IMR-90 (cell line): ENCODE data around the gene ZMIZ2. TPM values are rescaled to one million over a fixed set of nuclear protein-coding genes. Genes with fewer than 3 reads are reported as not detected.

ENCODE experiments used
- ATAC-seq: fragments of 200-7000 bp; cut with Tn5 transposase; 2 replicates; pipeline ENCODE4 v1.9.1; 2020; ENCODE audit warnings: low read depth, mild to moderate bottlenecking, moderate library complexity
- BruUV-seq: library from RNA; stranded (reverse); fragments of 400-500 nt; replicated peaks from 2 replicates; lab custom pipeline; 2021; lab: Mats Ljungman, UMichigan
- CTCF ChIA-PET: fragments of 300-600 bp; formaldehyde crosslinking; extraction: SDS; loops from one replicate; lab custom pipeline; 2021; ENCODE audit warnings: antibody characterized with exemption; lab: Yijun Ruan, JAX
- POLR2A ChIA-PET: fragments of 300-600 bp; sonication (Branson Sonifier 250); formaldehyde crosslinking; loops from one replicate; lab custom pipeline; 2022; ENCODE audit warnings: antibody characterized with exemption; ENCODE audit not compliant: unreplicated experiment; lab: Charles Lee
- DNase-seq: peaks from one replicate; pipeline ENCODE4 v3.0.0; 2013
- H2AFZ ChIP-seq: replicated peaks from 2 replicates; pipeline ENCODE3; 2013; ENCODE audit warnings: low read length, mild to moderate bottlenecking; ENCODE audit not compliant: poor library complexity
- H2AK5ac ChIP-seq: 2 replicates; pipeline ENCODE4 v1.6.1; 2013; ENCODE audit warnings: low read depth, low read length, inconsistent platforms
- H2AK9ac ChIP-seq: replicated peaks from 2 replicates; pipeline ENCODE3; 2013; ENCODE audit warnings: mild to moderate bottlenecking, low read depth, low read length, moderate library complexity; ENCODE audit not compliant: poor library complexity
- H2BK120ac ChIP-seq: 2 replicates; pipeline ENCODE4 v1.6.1; 2013; ENCODE audit warnings: low read depth, low read length, inconsistent platforms
- H2BK15ac ChIP-seq: 3 replicates; pipeline ENCODE4 v1.6.1; 2013; ENCODE audit warnings: low read depth, low read length, inconsistent platforms
- H2BK20ac ChIP-seq: 2 replicates; pipeline ENCODE4 v1.6.1; 2013; ENCODE audit warnings: low read depth, mild to moderate bottlenecking, inconsistent platforms, low read length, moderate library complexity
- H2BK5ac ChIP-seq: 2 replicates; pipeline ENCODE4 v1.6.1; 2013; ENCODE audit warnings: mild to moderate bottlenecking, low read depth, low read length, inconsistent platforms; ENCODE audit not compliant: poor library complexity, severe bottlenecking
- H3K14ac ChIP-seq: replicated peaks from 2 replicates; pipeline ENCODE4 v1.6.1; 2013; ENCODE audit warnings: low read depth, low read length, inconsistent platforms
- H3K18ac ChIP-seq: 2 replicates; pipeline ENCODE4 v1.6.1; 2013; ENCODE audit warnings: low read depth, low read length, control low read depth
- H3K23ac ChIP-seq: 2 replicates; pipeline ENCODE4 v1.6.1; 2013; ENCODE audit warnings: low read depth, low read length, inconsistent platforms
- H3K27ac ChIP-seq: 2 replicates; pipeline ENCODE4 v1.5.1; 2013; ENCODE audit warnings: mild to moderate bottlenecking, control low read depth, low read length; ENCODE audit not compliant: insufficient read depth
- H3K27me3 ChIP-seq: 2 replicates; pipeline ENCODE4 v1.6.1; 2013; ENCODE audit warnings: low read length; ENCODE audit not compliant: control insufficient read depth, insufficient read depth
- H3K36me3 ChIP-seq: 2 replicates; pipeline ENCODE4 v1.6.1; 2013; ENCODE audit warnings: low read length, mixed read lengths; ENCODE audit not compliant: control insufficient read depth, insufficient read depth
- H3K4ac ChIP-seq: 2 replicates; pipeline ENCODE4 v1.6.1; 2013; ENCODE audit warnings: low read depth, low read length, inconsistent platforms
- H3K4me1 ChIP-seq: 2 replicates; pipeline ENCODE4 v1.6.1; 2013; ENCODE audit warnings: low read length, mixed read lengths; ENCODE audit not compliant: control insufficient read depth, insufficient read depth
- H3K4me2 ChIP-seq: 2 replicates; pipeline ENCODE4 v1.6.1; 2013; ENCODE audit warnings: low read depth, mild to moderate bottlenecking, control low read depth, low read length, moderate library complexity
- H3K4me3 ChIP-seq: 2 replicates; pipeline ENCODE4 v1.5.1; 2013; ENCODE audit warnings: low read depth, mild to moderate bottlenecking, control low read depth, low read length, moderate library complexity; ENCODE audit not compliant: insufficient read depth
- H3K56ac ChIP-seq: 2 replicates; pipeline ENCODE4 v1.6.1; 2013; ENCODE audit warnings: low read length, inconsistent platforms; ENCODE audit not compliant: insufficient read depth; ENCODE audit errors: extremely low read depth
- H3K79me1 ChIP-seq, 2 experiments: 2 replicates each; pipeline ENCODE4 v1.6.1; 2013; ENCODE audit warnings: low read length in 2 of 2, inconsistent platforms in 1 of 2, low read depth in 1 of 2
- H3K9ac ChIP-seq: 2 replicates; pipeline ENCODE4 v1.6.1; 2013; ENCODE audit warnings: low read depth, low read length, control low read depth
- H3K9me1 ChIP-seq: 2 replicates; pipeline ENCODE4 v1.6.1; 2013; ENCODE audit warnings: low read length, inconsistent platforms; ENCODE audit not compliant: insufficient read depth
- H3K9me3 ChIP-seq: 2 replicates; pipeline ENCODE4 v1.6.1; 2013; ENCODE audit warnings: low read length; ENCODE audit not compliant: control insufficient read depth, insufficient read depth
- H4K20me1 ChIP-seq: 2 replicates; pipeline ENCODE4 v1.6.1; 2013; ENCODE audit warnings: low read length, inconsistent platforms; ENCODE audit not compliant: insufficient read depth
- H4K5ac ChIP-seq: 2 replicates; pipeline ENCODE4 v1.6.1; 2013; ENCODE audit warnings: mild to moderate bottlenecking, low read depth, low read length, control low read depth
- H4K8ac ChIP-seq, 2 experiments: 2 replicates each; pipeline ENCODE4 v1.6.1; 2013; ENCODE audit warnings: low read depth in 2 of 2, low read length in 2 of 2, control low read depth in 1 of 2, inconsistent platforms in 1 of 2
- H4K91ac ChIP-seq: 2 replicates; pipeline ENCODE4 v1.6.1; 2013; ENCODE audit warnings: low read depth, low read length, inconsistent platforms; ENCODE audit not compliant: insufficient read depth
- BHLHE40 ChIP-seq: fragments of 150-350 bp; IDR thresholded peaks from 2 replicates; pipeline ENCODE4 v1.6.1; 2016; ENCODE audit warnings: mild to moderate bottlenecking, low read depth, low read length
- CEBPB ChIP-seq: IDR thresholded peaks from 2 replicates; pipeline ENCODE4 v1.6.1; 2012; ENCODE audit warnings: low read depth, low read length, improper control_type of control experiment
- FOS ChIP-seq: fragments of 150-350 bp; IDR thresholded peaks from 2 replicates; pipeline ENCODE4 v1.6.1; 2016; ENCODE audit warnings: low read depth, low read length
- MAFK ChIP-seq: IDR thresholded peaks from 2 replicates; pipeline ENCODE4 v1.6.1; 2012; ENCODE audit warnings: low read depth, low read length, improper control_type of control experiment
- POLR2A ChIP-seq: IDR thresholded peaks from 2 replicates; pipeline ENCODE4 v1.6.1; 2012; ENCODE audit warnings: mild to moderate bottlenecking, low read depth, low read length
- WGBS, 2 experiments: methylation state at CpG; one replicate each; pipeline versions ENCODE4 v1.1.5 to v1.1.7; 2013; ENCODE audit warnings: missing lambda C conversion rate in 2 of 2; ENCODE audit not compliant: insufficient read length in 1 of 2; ENCODE audit errors: extremely low coverage in 2 of 2; 5-methylcytosine and 5-hydroxymethylcytosine counted together
- dilution Hi-C: fragments of 300-500 bp; cut with HindIII; formaldehyde crosslinking; loops from one replicate; pipeline ENCODE4 v1.14.3; 2018; ENCODE audit warnings: low sequenced_read_pairs; ENCODE audit not compliant: unreplicated experiment
- in situ Hi-C: fragments of 300-500 bp; cut with MboI; formaldehyde crosslinking; loops from 3 replicates; pipeline ENCODE4 v1.14.3; 2019; ENCODE audit warnings: low sequenced_read_pairs, inconsistent platforms, mixed read lengths
- intact Hi-C: fragments of 100-400 bp; cut with micrococcal nuclease; formaldehyde crosslinking; loops from 2 replicates; pipeline ENCODE4 v1.10.0; 2022
- polyA plus RNA-seq, 3 experiments: library from polyadenylated mRNA; depleted of rRNA; stranded (reverse); fragments of >200 nt; gene quantifications; 2 replicates each; pipeline ENCODE4 v1.2.3, GENCODE V29; 2012; ENCODE audit warnings: low replicate concordance in 1 of 3
- total RNA-seq: library from RNA; depleted of rRNA; stranded (reverse); fragments of >200 nt; gene quantifications from 2 replicates; pipeline ENCODE4 v1.2.3, GENCODE V29; 2012

The ZMIZ2 gene
- total and polyA plus RNA-seq, 2 of the 4 experiments (the other 2 are of a cell fraction), result 3.0 to 24.0 TPM

DNA sequence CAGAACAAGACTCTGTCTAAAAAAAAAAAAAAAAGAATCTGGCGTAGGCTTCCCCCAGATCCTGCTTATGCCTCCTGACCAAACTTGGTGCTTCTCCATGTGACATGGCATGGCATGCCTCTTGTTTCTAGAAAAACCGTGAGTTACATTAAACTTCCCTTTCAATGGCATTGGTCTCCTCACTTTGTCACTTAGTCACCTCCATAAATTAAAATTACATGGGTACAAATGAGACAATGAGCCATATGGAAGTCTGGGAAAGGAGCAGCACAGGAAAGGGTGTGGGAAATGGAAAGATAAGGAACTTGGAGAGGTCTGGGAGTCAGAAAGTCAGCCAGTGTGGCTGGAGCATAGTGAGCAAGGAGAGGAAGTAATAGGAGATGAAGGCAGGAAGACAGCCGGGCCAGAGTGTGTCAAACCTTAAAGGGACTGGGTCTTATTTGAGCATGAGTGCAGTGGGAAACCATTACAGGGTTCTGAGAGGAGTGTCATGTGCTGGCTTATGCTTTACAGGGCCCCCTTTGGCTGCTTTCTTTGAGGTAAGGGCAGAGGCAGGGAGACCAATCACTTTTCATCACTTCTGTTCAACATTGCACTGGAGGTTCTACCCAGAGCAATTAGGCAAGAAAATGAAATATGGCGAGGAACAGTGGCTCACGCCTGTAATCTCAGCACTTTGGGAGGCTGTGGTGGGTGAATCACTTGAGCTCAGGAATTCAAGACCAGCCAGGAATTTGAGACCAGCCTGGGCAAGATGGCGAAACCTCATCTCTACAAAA, 21.3 kb upstream of the ZMIZ2 start:
- H3K4ac ChIP-seq, result peak overlapping the region; percentile 80
- intact Hi-C loops (no loop called here), in situ Hi-C loops (no loop called here), dilution Hi-C loops (no loop called here)
- peak overlapping the region; percentile 70; the same call in 1 of the 2 replicates for H2AK5ac ChIP-seq
- peaks cover 4% of the 10 kb centered on the region; the same call in 1 of the 2 replicates for H3K4me1 ChIP-seq
- peak overlapping the region; percentile 14; the same call in 1 of the 2 replicates for H3K56ac ChIP-seq
- WGBS, 2 experiments, result 40% methylated on average over 2 of the region's 6 CpGs; no CpG with 5 or more reads in 1 of the 2 experiments
- peak; percentile 90 for ATAC-seq
- no peaks in the 10 kb centered on the region for H4K20me1 ChIP-seq
- peak overlapping the region; percentile 96; the same call in 2 of the 3 replicates for H2BK15ac ChIP-seq
- peak overlapping the region; percentile 96 for H2BK120ac ChIP-seq
- no peak overlapping the region for H2AK9ac ChIP-seq
- peak overlapping the region; percentile 74 for H3K14ac ChIP-seq
- no TSS peak for BruUV-seq
- H3K79me1 ChIP-seq, result no peaks in the 10 kb centered on the region; a peak in 1 of 4 replicates
- H3K9me1 ChIP-seq, result peaks cover 3% of the 10 kb centered on the region; the same call in 1 of the 2 replicates
- peak overlapping the region; percentile 58; the same call in 1 of the 2 replicates for H3K23ac ChIP-seq
- H4K91ac ChIP-seq, result peak overlapping the region; percentile 93
- H3K36me3 ChIP-seq, result no peaks in the 10 kb centered on the region
- no peaks in the 10 kb centered on the region for H3K27me3 ChIP-seq
- no peak overlapping the region for H3K9ac ChIP-seq
- ChIA-PET POLR2A (no interaction called here), CTCF (interaction anchor here (0.6 kb wide), 1 partner anchor 39 kb away, joined by 3 read pairs; no protein-coding TSS in a partner anchor)
- peak; percentile 81 for DNase-seq
- peak overlapping the region; percentile 54 for H4K5ac ChIP-seq
- H3K18ac ChIP-seq, result peak overlapping the region; percentile 86; the same call in 1 of the 2 replicates
- H2BK5ac ChIP-seq, result peak overlapping the region; percentile 94
- no peaks in the 10 kb centered on the region for H3K9me3 ChIP-seq
- H2AFZ ChIP-seq, result peak overlapping the region; percentile 88
- peak; percentile 44; the same call in 1 of the 2 replicates for TF ChIP-seq FOS
- TF ChIP-seq BHLHE40, result peak; percentile 49; the same call in 1 of the 2 replicates
- TF ChIP-seq CEBPB, result peak; percentile 74
- 0 out of 2 replicates have a peak, but pooled peaks have one; percentile 1 for TF ChIP-seq MAFK
- TF ChIP-seq POLR2A, result no peak
- H3K4me2 ChIP-seq, result peak overlapping the region; percentile 15; the same call in 1 of the 2 replicates
- no peak overlapping the region for H3K4me3 ChIP-seq
- peak overlapping the region; percentile 94 for H2BK20ac ChIP-seq
- peak overlapping the region; percentile 88 for H4K8ac ChIP-seq
- H3K27ac ChIP-seq, result peak overlapping the region; percentile 75
